GM19452 (cell line): ENCODE data around the gene MYMK.

Experiments
- ATAC-seq: cut with Tn5 transposase; IDR thresholded peaks from one replicate; pipeline ENCODE4 v1.9.1; 2021; ENCODE audit not compliant: unreplicated experiment

Gene MYMK

GRCh38 chr9:133470988-133471387, 53.8 kb downstream of the MYMK start:
- ATAC-seq: no peak

GRCh38 chr9:133470427-133470924, 54.3 kb downstream of the MYMK start:
- ATAC-seq: no peak

GRCh38 chr9:133468777-133469421, 55.9 kb downstream of the MYMK start:
- ATAC-seq: no peak

GRCh38 chr9:133468374-133468773, 56.4 kb downstream of the MYMK start:
- ATAC-seq: no peak

- no peak for ATAC-seq
Observed at GRCh38 chr9:133467101-133467500, 57.7 kb downstream of the MYMK start.

- ATAC-seq: no peak
Observed at GRCh38 chr9:133465984-133466383, 58.8 kb downstream of the MYMK start.

GRCh38 chr9:133464638-133465037, 60.1 kb downstream of the MYMK start:
- ATAC-seq: no peak
